ENCODE results near the gene TPRG1.
A peak's percentile ranks its signal among the peaks of the same experiment; 100 is the strongest.

The TPRG1 gene

GRCh38 chr3:189260556-189261493, 89.1 kb downstream of the TPRG1 start:
- Histone ChIP-seq H3K36me3 (replicated peaks) (no peaks in the 10 kb centered on the region), H3K27me3 (ENCODE audit: low read depth) (no peaks in the 10 kb centered on the region), H3K9me3 (no peaks in the 10 kb centered on the region), H3K4me3 (no peak overlapping the region), H3K4me1 (no peaks in the 10 kb centered on the region)
- in situ Hi-C loops (cut with MboI; ENCODE audit: low sequenced_read_pairs), result no loop called here
- no peak for DNase-seq (ENCODE audit: low spot score in 2 of 2)

- Histone ChIP-seq H3K27me3 (ENCODE audit: low read depth) (no peaks in the 10 kb centered on the region), H3K9me3 (no peaks in the 10 kb centered on the region), H3K4me1 (no peaks in the 10 kb centered on the region), H3K36me3 (replicated peaks) (no peaks in the 10 kb centered on the region), H3K4me3 (no peak overlapping the region)
- in situ Hi-C loops (cut with MboI; ENCODE audit: low sequenced_read_pairs), result no loop called here
- DNase-seq (ENCODE audit: low spot score in 2 of 2), result no peak
Observed at GRCh38 chr3:189262746-189263145, 91.0 kb downstream of the TPRG1 start.

- Histone ChIP-seq H3K4me3 (no peak overlapping the region), H3K9me3 (no peaks in the 10 kb centered on the region), H3K27me3 (ENCODE audit: low read depth) (peaks cover 2% of the 10 kb centered on the region; the same call in 1 of the 2 replicates), H3K4me1 (no peaks in the 10 kb centered on the region; the same call in 1 of the 2 replicates), H3K36me3 (replicated peaks) (no peaks in the 10 kb centered on the region)
- peak; percentile 10 to 13 for DNase-seq (ENCODE audit: low spot score in 2 of 2)
- in situ Hi-C loops (cut with MboI; ENCODE audit: low sequenced_read_pairs), result no loop called here
Observed at GRCh38 chr3:189267981-189268613, 96.3 kb downstream of the TPRG1 start.

DNA sequence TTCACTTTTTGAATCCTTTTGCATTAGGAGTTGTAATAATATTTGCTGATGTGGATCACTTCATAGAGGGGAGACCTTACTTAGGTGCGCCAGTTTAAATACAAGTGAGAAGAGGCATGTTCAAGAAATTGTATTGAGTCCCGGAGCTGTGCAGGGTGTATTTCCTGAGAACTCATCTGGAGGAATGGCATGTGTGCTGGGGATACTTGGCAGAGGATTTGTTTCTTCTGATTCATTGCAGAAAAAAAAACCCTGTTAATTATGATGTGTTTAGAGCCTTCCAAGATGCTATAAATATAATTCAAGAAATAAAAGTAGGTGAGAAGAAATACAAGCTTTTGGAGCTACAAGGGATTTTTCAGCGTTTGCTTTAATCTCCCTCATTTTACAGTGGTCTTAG, 97.6 kb downstream of the TPRG1 start:
- Histone ChIP-seq H3K4me3 (no peak overlapping the region), H3K4me1 (no peaks in the 10 kb centered on the region; the same call in 1 of the 2 replicates), H3K36me3 (replicated peaks) (no peaks in the 10 kb centered on the region), H3K27me3 (ENCODE audit: low read depth) (peaks cover 2% of the 10 kb centered on the region; the same call in 1 of the 2 replicates), H3K9me3 (no peaks in the 10 kb centered on the region)
- no peak for DNase-seq (ENCODE audit: low spot score in 2 of 2)
- in situ Hi-C loops (cut with MboI; ENCODE audit: low sequenced_read_pairs), result no loop called here

DNA sequence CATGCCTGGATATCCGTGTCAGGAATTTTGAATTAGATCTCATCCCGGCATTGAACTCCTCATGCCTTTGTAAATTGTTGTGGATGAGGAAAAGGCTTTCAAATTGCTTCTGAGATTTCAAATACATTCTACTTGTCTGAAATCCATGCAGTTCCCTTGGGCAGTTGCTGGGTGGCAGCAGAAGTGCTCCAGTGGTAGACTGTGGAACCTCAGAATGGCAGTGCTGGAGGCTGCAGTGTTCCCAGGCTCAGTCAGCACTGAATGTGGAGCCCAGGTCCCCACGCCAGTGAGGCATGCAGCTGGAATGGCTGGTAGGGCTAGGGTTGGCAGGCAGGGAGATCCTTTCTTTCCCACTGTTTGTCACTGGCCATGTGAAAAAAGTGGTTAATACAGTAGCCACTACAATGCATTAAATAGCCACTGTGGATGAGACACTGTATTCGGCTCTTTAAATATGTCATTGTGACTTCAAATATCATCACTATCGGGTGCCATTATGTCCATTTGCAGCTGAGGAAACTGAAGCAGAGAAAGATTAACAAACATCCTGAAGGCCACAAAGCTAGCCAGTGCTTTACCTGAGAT, 98.6 kb downstream of the TPRG1 start:
- no peaks in the 10 kb centered on the region; the same call in 1 of the 2 replicates for H3K4me1 ChIP-seq

GRCh38 chr3:189272500-189273119, 100.8 kb downstream of the TPRG1 start:
- in situ Hi-C loops (cut with MboI; ENCODE audit: low sequenced_read_pairs), result loop anchor here (10.0 kb wide), 1 partner anchor 672 kb away; no protein-coding TSS in a partner anchor
- no peaks in the 10 kb centered on the region; the same call in 1 of the 2 replicates for H3K4me1 ChIP-seq

More for the DNA sequence above, 98.6 kb downstream of the TPRG1 start:
- no peaks in the 10 kb centered on the region for H3K9me3 ChIP-seq
- in situ Hi-C loops (cut with MboI; ENCODE audit: low sequenced_read_pairs), result loop anchor here (10.0 kb wide), 1 partner anchor 674 kb away; no protein-coding TSS in a partner anchor
- H3K36me3 ChIP-seq (replicated peaks), result no peaks in the 10 kb centered on the region
- peak; percentile 16 to 43 for DNase-seq (ENCODE audit: low spot score in 2 of 2)
- H3K27me3 ChIP-seq (ENCODE audit: low read depth), result peaks cover 2% of the 10 kb centered on the region; the same call in 1 of the 2 replicates
- H3K4me3 ChIP-seq, result no peak overlapping the region

GRCh38 chr3:189273736-189274135, 102.0 kb downstream of the TPRG1 start:
- Histone ChIP-seq H3K9me3 (no peaks in the 10 kb centered on the region), H3K36me3 (replicated peaks) (no peaks in the 10 kb centered on the region), H3K4me3 (no peak overlapping the region), H3K4me1 (no peaks in the 10 kb centered on the region; the same call in 1 of the 2 replicates), H3K27me3 (ENCODE audit: low read depth) (peaks cover under 1% of the 10 kb centered on the region; the same call in 1 of the 2 replicates)
- DNase-seq (ENCODE audit: low spot score in 2 of 2), result no peak
- in situ Hi-C loops (cut with MboI; ENCODE audit: low sequenced_read_pairs), result loop anchor here (10.0 kb wide), 1 partner anchor 671 kb away; no protein-coding TSS in a partner anchor

More at GRCh38 chr3:189272500-189273119, 100.8 kb downstream of the TPRG1 start:
- DNase-seq (ENCODE audit: low spot score in 2 of 2), result no peak
- Histone ChIP-seq H3K36me3 (replicated peaks) (no peaks in the 10 kb centered on the region), H3K27me3 (ENCODE audit: low read depth) (peaks cover 2% of the 10 kb centered on the region; the same call in 1 of the 2 replicates), H3K4me3 (no peak overlapping the region), H3K9me3 (no peaks in the 10 kb centered on the region)

DNA sequence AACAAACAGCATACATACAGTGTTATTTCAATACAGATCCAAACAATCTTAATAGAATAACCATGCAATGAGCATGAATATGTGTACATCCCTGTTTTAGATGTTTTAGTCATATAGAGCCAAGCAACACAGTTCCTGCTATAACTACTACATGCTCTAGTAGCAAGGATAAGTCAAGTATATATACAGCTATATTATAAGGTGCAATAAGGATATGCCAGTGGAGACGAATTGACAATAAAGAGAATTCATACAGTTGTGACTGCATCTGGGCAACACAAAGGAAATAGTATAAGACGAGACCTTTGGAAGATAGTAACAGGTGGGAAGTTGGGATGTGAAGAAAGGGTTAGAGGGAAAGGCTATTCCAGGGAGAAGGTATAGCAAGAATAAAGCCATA, 103.4 kb downstream of the TPRG1 start:
- H3K27me3 ChIP-seq (ENCODE audit: low read depth), result no peaks in the 10 kb centered on the region
- no peaks in the 10 kb centered on the region for H3K4me1 ChIP-seq
- no peaks in the 10 kb centered on the region for H3K36me3 ChIP-seq (replicated peaks)
- no peaks in the 10 kb centered on the region for H3K9me3 ChIP-seq
- in situ Hi-C loops (cut with MboI; ENCODE audit: low sequenced_read_pairs), result loop anchor here (10.0 kb wide), 1 partner anchor 670 kb away; no protein-coding TSS in a partner anchor
- H3K4me3 ChIP-seq, result no peak overlapping the region
- DNase-seq (ENCODE audit: low spot score in 2 of 2), result no peak

DNA sequence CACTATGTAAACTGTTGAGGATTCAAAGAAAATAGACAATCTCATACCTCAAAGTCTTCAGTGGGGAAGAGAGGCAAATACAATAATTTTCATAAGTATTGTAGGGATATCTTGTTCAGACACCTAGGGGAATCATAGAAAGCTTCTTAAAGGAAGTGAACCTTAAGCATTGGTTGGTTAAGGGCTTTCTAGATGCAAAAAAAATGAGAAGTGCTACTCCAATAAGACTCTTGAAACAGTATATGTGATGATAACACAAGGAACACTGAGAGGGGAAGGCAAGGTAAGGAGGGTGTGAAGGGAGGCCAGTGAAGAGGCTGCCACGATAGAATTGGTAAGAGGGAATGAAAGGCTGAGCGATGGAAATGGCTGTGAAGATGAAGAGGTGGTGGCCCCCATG, 104.1 kb downstream of the TPRG1 start:
- no peaks in the 10 kb centered on the region for H3K27me3 ChIP-seq (ENCODE audit: low read depth)
- no peak for DNase-seq (ENCODE audit: low spot score in 2 of 2)
- H3K4me3 ChIP-seq, result no peak overlapping the region
- H3K36me3 ChIP-seq (replicated peaks), result no peaks in the 10 kb centered on the region
- in situ Hi-C loops (cut with MboI; ENCODE audit: low sequenced_read_pairs), result loop anchor here (10.0 kb wide), 1 partner anchor 669 kb away; no protein-coding TSS in a partner anchor
- H3K9me3 ChIP-seq, result no peaks in the 10 kb centered on the region
- no peaks in the 10 kb centered on the region for H3K4me1 ChIP-seq

- no peak for DNase-seq (ENCODE audit: low spot score in 2 of 2)
- Histone ChIP-seq H3K4me1 (no peaks in the 10 kb centered on the region), H3K4me3 (no peak overlapping the region), H3K9me3 (no peaks in the 10 kb centered on the region), H3K27me3 (ENCODE audit: low read depth) (no peaks in the 10 kb centered on the region), H3K36me3 (replicated peaks) (no peaks in the 10 kb centered on the region)
- in situ Hi-C loops (cut with MboI; ENCODE audit: low sequenced_read_pairs), result loop anchor here (10.0 kb wide), 1 partner anchor 668 kb away; no protein-coding TSS in a partner anchor
Observed at GRCh38 chr3:189276444-189277219, 104.9 kb downstream of the TPRG1 start.

DNA sequence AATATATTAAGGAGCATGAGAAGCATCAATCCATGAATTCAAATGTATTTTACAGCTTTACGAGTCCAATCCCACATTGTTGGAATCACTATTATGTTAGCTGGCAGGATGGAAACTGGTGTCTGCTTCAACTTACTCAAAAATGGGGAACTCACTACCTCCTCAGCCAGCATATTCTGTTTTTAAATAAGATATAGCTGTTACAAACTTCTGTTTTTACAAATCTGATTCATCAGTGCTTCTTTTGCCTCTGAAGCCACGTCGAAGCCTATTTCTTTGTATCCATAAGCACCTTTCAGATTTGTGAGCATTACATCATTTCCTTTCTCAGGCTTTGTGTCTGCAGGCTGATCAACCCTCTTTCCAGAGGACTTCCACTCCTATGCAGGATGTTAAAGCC, 105.9 kb downstream of the TPRG1 start:
- no peak for DNase-seq (ENCODE audit: low spot score in 2 of 2)
- Histone ChIP-seq H3K9me3 (no peaks in the 10 kb centered on the region), H3K4me3 (no peak overlapping the region), H3K27me3 (ENCODE audit: low read depth) (no peaks in the 10 kb centered on the region), H3K36me3 (replicated peaks) (no peaks in the 10 kb centered on the region), H3K4me1 (no peaks in the 10 kb centered on the region)
- in situ Hi-C loops (cut with MboI; ENCODE audit: low sequenced_read_pairs), result loop anchor here (10.0 kb wide), 1 partner anchor 667 kb away; no protein-coding TSS in a partner anchor

DNA sequence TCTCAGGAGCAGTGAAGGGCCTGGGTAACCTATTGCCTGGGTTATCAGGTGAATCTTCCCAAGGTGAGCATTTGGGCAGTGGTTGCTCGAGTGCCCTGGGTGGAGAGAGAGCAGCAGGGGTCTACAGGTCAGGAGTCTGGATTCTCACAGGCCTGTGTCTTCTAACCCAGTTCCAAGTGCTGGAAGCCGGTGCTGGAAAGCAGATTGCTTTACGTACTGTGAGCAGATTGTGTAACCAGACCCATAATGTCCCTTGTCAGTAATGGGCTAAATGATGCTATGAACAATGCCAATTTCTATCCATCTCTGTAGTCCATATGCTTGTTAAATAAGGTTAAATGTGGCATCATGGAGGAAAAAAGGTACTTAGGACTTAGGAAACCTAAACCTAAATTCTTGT, 106.5 kb downstream of the TPRG1 start:
- in situ Hi-C loops (cut with MboI; ENCODE audit: low sequenced_read_pairs), result loop anchor here (10.0 kb wide), 1 partner anchor 667 kb away; no protein-coding TSS in a partner anchor
- no peak for DNase-seq (ENCODE audit: low spot score in 2 of 2)
- Histone ChIP-seq H3K9me3 (no peaks in the 10 kb centered on the region), H3K36me3 (replicated peaks) (no peaks in the 10 kb centered on the region), H3K4me1 (no peaks in the 10 kb centered on the region), H3K27me3 (ENCODE audit: low read depth) (no peaks in the 10 kb centered on the region), H3K4me3 (no peak overlapping the region)
